HepG2 (cell line): ENCODE data around the gene HIBADH.

Source experiments
- CTCF ChIP-seq: sonication (generic); formaldehyde crosslinking; IDR thresholded peaks from 2 replicates; pipeline ENCODE4 v1.5.0; 2020; ENCODE audit warnings: mild to moderate bottlenecking, missing genetic modification reagents, moderate library complexity
- HHEX ChIP-seq: IDR thresholded peaks from 2 replicates; pipeline ENCODE4 v1.6.1; 2016; ENCODE audit warnings: control low read depth
- SRF ChIP-seq: IDR thresholded peaks from 2 replicates; pipeline ENCODE4 v1.6.1; 2011; ENCODE audit warnings: mild to moderate bottlenecking, low read depth, low read length, moderate library complexity
- TBP ChIP-seq: sonication (generic); formaldehyde crosslinking; IDR thresholded peaks from 2 replicates; pipeline ENCODE4 v1.5.0; 2020; ENCODE audit warnings: missing genetic modification reagents
- TCF7L2 ChIP-seq: IDR thresholded peaks from 2 replicates; pipeline ENCODE4 v1.6.1; 2011; ENCODE audit warnings: mild to moderate bottlenecking, low read depth, low read length, moderate library complexity
- ZNF318 ChIP-seq: sonication (generic); formaldehyde crosslinking; IDR thresholded peaks from 2 replicates; pipeline ENCODE4 v1.4.0; 2020; ENCODE audit warnings: mild to moderate bottlenecking, missing genetic modification reagents
- ZNF746 ChIP-seq: sonication (generic); formaldehyde crosslinking; IDR thresholded peaks from 2 replicates; pipeline ENCODE4 v1.8.0; 2022; ENCODE audit warnings: mild to moderate bottlenecking, missing genetic modification reagents
- ZNF850 ChIP-seq: sonication (generic); formaldehyde crosslinking; conservative IDR thresholded peaks from 2 replicates; pipeline ENCODE4 v1.9.0; 2021; ENCODE audit warnings: mild to moderate bottlenecking, missing genetic modification reagents

- TF ChIP-seq TBP (CRISPR knock-in tag) (no peak), ZNF850 (no peak), ZNF318 (CRISPR knock-in tag) (no peak), ZNF746 (no peak), HHEX (no peak), SRF (no peak), TCF7L2 (no peak), CTCF (CRISPR knock-in tag) (no peak)
Observed at GRCh38 chr7:27586825-27587224, 75.9 kb downstream of the HIBADH start.
